Activated CD8-positive, alpha-beta memory T cell treated with anti-CD3 and anti-CD28 coated beads, Interleukin-2, amount 50 U/mL, for 48 hours (primary cell): ENCODE data around the gene FILIP1L.

ENCODE experiments used
- DNase-seq: peaks from one replicate; pipeline ENCODE4 v3.0.0-alpha.2; 2020

Gene FILIP1L

GRCh38 chr3:100039075-100039474 lies 75.2 kb downstream of the FILIP1L start:
- no peak for DNase-seq

DNA sequence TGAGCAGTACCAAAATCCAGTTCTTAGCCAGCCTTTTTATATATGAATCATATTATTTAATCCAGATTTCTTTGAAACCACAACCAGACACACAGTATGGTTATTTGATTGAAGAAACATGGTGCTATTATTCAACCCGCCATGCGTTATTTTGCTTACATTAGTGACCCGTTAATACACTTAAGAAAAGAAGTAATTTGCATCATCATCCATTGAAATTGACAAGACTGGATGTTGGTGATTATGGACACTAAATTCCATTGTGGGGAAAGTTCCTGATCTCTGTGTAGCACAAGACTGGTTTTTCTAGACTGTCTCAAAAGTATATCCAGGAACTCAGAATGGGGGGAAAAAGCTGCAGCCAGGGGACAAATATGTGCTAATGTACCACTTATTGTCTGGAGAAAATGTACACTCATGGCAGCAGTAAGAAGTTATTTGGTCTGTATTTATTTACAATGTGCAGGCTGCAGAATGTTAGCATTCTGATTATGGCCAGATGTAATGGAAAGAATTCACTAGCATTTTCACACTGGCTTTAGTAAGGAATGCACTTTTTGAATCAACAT lies 80.3 kb downstream of the FILIP1L start:
- no peak for DNase-seq

DNA sequence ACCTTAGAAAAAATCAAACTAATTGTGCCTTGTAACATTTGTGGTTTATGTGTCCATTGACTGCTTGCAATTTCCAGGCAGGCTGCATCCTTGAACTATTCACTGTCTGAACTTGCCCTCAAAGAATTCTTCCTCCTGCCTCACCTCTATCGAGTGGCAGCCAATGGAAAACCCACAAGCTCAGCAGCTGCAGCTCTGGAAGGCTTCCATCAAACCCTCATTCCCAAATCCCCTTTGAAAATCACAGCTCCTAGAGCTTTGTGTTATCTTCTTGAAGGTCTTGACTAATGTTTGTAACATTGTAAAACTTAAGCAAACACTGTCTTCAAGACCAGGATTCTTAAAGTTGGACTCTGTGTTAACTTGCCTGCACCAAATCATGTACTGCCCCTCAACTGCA lies 81.1 kb downstream of the FILIP1L start:
- DNase-seq = no peak

DNA sequence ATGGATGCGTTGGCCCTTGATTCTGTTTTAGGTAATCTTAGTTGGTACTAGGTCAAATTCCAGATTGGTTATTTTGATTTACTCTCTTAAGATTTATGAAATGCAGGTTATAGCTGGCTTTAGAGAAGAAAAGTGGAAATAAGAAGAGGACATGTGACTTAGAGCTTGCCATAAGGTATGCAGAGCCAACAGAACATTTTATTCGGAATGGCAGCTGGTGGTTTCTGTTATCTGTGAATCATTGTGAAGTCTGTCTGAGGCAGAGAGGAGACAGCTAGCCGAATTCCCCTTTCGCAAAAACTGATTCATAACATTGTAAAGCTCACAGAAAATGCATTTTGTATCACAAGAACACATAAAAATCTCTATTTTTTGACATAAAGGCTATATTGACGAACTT lies 82.1 kb downstream of the FILIP1L start:
- DNase-seq = no peak

- DNase-seq = no peak
These were observed 83.3 kb downstream of the FILIP1L start for GRCh38 chr3:100030914-100031425.

- no peak for DNase-seq
These were observed 84.0 kb downstream of the FILIP1L start for GRCh38 chr3:100030346-100030745.

- DNase-seq = no peak
These were observed 84.6 kb downstream of the FILIP1L start for GRCh38 chr3:100029689-100030088.

- no peak for DNase-seq
These were observed 85.2 kb downstream of the FILIP1L start for GRCh38 chr3:100029052-100029451.

DNA sequence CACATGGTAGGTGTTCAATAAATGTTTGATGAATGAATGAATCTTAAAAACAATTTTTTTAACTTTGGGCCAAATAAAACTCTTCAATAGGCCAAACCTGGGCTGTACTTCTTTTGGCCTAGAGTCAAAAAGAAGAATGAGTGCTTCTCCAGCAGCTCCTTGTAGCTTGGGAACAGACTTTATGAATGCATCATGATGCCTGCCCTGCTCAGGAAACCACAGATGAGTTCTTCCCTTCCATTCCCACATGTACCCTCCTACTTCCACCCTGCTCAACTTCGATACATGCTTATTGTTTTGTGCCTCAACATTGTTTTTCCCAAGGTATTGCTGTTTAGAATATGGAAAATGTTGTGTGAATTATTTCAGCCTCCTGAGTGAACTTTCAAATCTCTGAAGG lies 87.0 kb downstream of the FILIP1L start:
- DNase-seq = no peak

GRCh38 chr3:100024520-100025303 lies 89.6 kb downstream of the FILIP1L start:
- no peak for DNase-seq

- DNase-seq = no peak
These were observed 90.7 kb downstream of the FILIP1L start for GRCh38 chr3:100023595-100023994.

DNA sequence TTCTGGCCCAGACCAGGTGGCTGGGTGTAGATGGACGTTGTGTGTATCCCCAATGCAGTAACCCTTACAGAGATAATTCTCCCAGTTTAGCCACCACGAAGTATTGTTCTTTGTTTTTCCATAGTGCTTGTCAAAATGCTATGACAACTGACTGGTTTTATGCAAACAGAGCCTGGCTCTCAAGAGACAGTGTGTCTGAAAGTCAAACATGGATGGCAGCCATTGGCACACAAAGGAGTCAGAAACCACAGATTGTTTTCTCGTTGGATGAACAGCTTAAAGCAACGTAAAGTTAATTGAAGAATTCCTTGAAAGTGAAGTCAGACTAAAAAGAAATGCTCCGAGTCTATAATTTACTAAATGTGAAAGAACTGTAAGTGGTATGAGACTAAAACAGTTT lies 91.2 kb downstream of the FILIP1L start:
- no peak for DNase-seq

GRCh38 chr3:100022506-100022905 lies 91.8 kb downstream of the FILIP1L start:
- DNase-seq = no peak

DNA sequence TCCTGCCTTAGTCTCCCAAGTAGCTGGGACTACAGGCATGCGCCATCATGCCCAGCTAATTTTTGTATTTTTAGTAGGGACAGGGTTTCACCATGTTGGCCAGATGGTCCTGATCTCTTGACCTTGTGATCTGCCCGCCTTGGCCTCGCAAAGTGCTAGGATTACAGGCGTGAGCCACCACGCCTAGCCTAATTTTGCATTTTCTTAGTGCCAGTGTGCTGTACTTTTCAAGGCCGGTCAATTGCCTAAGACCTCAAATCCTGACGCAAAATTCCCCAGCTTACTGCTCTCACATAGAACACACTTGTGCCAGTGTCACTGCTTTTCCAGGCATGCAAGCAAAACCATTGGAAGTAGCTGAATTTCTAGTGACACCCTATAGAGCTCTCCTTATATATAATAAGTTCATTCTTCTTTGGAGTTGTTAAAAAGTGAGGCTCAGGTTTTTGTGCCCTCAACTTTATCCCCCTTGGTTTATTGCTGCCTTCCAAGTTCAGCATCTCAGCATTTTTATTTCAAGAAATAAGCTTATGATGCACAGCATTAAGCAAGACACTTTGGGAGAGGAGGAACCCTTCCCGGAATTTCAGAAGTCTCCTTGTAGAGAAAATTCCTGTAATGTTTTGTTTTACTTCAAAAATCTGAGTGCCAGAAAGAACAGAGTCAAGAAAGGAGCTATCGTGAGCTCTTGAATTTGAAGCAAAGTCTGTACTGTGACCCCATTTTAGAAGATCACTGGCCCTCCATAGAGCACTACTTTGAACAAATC lies 93.2 kb downstream of the FILIP1L start:
- no peak for DNase-seq

GRCh38 chr3:100019719-100020118 lies 94.6 kb downstream of the FILIP1L start:
- DNase-seq = no peak

DNA sequence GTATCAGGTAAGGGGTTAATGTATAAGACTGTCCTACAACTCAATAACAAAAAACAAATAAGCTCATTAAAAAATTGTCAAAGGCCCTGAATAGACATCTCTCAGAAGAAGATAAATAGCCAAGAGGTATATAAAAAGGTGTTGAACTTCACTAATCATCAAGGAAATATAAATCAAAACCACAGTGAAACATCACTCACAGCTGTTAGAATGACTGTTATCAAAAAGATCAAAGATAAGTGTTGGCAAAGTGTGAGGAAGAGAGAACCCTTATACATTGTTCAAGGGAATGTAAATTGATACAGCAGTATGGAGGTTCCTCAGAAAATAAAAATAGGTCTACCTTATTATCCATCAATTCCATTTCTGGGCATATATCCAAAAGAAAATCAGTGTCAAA lies 95.5 kb downstream of the FILIP1L start:
- no peak for DNase-seq

GRCh38 chr3:100010087-100010417 lies 104.2 kb downstream of the FILIP1L start:
- no peak for DNase-seq

- no peak for DNase-seq
These were observed 104.8 kb downstream of the FILIP1L start for GRCh38 chr3:100009276-100010086.

- DNase-seq = no peak
These were observed 106.1 kb downstream of the FILIP1L start for GRCh38 chr3:100008081-100008698.

GRCh38 chr3:100007313-100007712 lies 107.0 kb downstream of the FILIP1L start:
- DNase-seq = no peak

DNA sequence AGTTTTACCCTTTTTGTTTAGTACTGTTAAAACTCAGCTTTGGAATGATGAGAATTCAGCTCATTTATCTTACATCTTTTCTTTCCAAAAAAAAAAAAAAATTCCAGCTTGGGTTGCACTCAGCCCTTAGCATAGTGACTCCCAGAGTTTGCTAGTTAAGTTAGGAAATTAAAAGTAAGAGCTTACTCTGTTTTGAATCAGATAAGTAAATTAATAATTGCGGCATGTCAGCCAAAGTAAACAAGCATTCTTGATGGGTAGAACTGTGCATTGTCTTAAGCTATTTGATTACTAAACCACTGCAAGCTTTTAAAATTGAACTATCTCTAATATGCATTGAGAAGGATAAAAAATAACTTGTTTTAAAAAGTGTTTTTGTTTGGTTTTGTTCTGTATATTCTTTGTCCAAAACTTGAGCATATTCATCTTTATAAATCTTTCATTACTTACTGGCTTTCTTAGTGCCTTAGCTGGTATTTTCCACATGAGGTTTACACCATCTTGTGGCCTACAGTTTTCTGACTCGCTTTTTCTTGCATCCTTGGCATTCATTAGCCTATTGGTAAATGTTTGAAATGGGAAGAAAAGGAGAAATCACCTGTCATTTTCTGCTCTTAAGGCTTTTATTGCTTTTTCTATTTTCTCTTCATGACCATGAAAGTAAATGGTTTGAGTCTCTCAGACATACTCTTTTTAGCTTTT lies 107.6 kb downstream of the FILIP1L start:
- DNase-seq = no peak
